SK-N-SH (cell line): ENCODE results near the gene ZNF689. TPM values are rescaled to one million over a fixed set of nuclear protein-coding genes. Genes with fewer than 3 reads are reported as not detected.

Experiments
- CTCF ChIA-PET: fragments of 300-600, 350-600 bp; formaldehyde crosslinking; extraction: SDS; loops from one replicate; lab custom pipeline; 2021; lab: Yijun Ruan, JAX
- POLR2A ChIA-PET: fragments of 350-600 bp; sonication (Branson Sonifier 250); formaldehyde crosslinking; extraction: SDS; loops from one replicate; lab custom pipeline; 2020; ENCODE audit warnings: antibody characterized with exemption, inconsistent platforms; lab: Yijun Ruan, JAX
- DNase-seq: peaks from one replicate; pipeline ENCODE4 v3.0.0; 2012
- H2AFZ ChIP-seq: fragments of 200-600 bp; sonication (generic); 2 replicates; pipeline ENCODE4 v1.8.1; 2016; ENCODE audit warnings: antibody characterized with exemption, mild to moderate bottlenecking, low read depth
- H3F3A ChIP-seq: fragments of 200-600 bp; sonication (generic); replicated peaks from 2 replicates; pipeline ENCODE3; 2016; ENCODE audit warnings: antibody characterized with exemption, mild to moderate bottlenecking; ENCODE audit not compliant: insufficient read depth
- H3K27ac ChIP-seq, 2 experiments: fragments of 200-500 bp in 1 of 2; fragments of 200-600 bp in 1 of 2; sonication (Bioruptor generic) in 1 of 2; sonication (generic), shearing (Covaris generic) in 1 of 2; 2 replicates each; pipeline versions ENCODE4 v1.5.1 to v1.6.1; 2014 to 2016; ENCODE audit warnings: low read depth in 2 of 2, inconsistent platforms in 1 of 2, low read length in 1 of 2, mild to moderate bottlenecking in 1 of 2, mixed read lengths in 1 of 2
- H3K27me3 ChIP-seq: fragments of 200-600 bp; sonication (generic), shearing (Covaris generic); 2 replicates; pipeline ENCODE4 v1.6.1; 2016; ENCODE audit warnings: mixed run types; ENCODE audit not compliant: insufficient read depth
- H3K36me3 ChIP-seq, 2 experiments: fragments of 200-500 bp in 1 of 2; fragments of 200-600 bp in 1 of 2; sonication (Bioruptor generic) in 1 of 2; sonication (generic) in 1 of 2; replicated peaks in 1 of 2; 2 replicates each; pipeline versions ENCODE3 to v1.5.1; 2014 to 2016; ENCODE audit warnings: low read length in 1 of 2, mild to moderate bottlenecking in 1 of 2; ENCODE audit not compliant: insufficient read depth in 2 of 2, control insufficient read depth in 1 of 2
- H3K4me1 ChIP-seq, 2 experiments: fragments of 200-500 bp in 1 of 2; fragments of 200-600 bp in 1 of 2; sonication (Bioruptor generic) in 1 of 2; sonication (generic), shearing (Covaris generic) in 1 of 2; 2 replicates each; pipeline versions ENCODE4 v1.5.1 to v1.6.1; 2014 to 2016; ENCODE audit warnings: low read depth in 1 of 2, low read length in 1 of 2, mixed run types in 1 of 2; ENCODE audit not compliant: insufficient read depth in 2 of 2, control insufficient read depth in 1 of 2
- H3K4me2 ChIP-seq: fragments of 200-600 bp; sonication (generic), shearing (Covaris generic); 2 replicates; pipeline ENCODE4 v1.6.1; 2017; ENCODE audit warnings: mixed run types
- H3K4me3 ChIP-seq, 2 experiments: fragments of 200-500 bp in 1 of 2; fragments of 200-600 bp in 1 of 2; sonication (Bioruptor generic) in 1 of 2; sonication (generic), shearing (Covaris generic) in 1 of 2; 2 replicates each; pipeline versions ENCODE4 v1.5.1 to v1.8.1; 2014 to 2016; ENCODE audit warnings: low read depth in 2 of 2, inconsistent platforms in 1 of 2, low read length in 1 of 2, mild to moderate bottlenecking in 1 of 2, mixed read lengths in 1 of 2, moderate library complexity in 1 of 2
- H3K79me2 ChIP-seq: fragments of 200-600 bp; sonication (generic); 2 replicates; pipeline ENCODE4 v1.8.1; 2017; ENCODE audit warnings: mild to moderate bottlenecking; ENCODE audit not compliant: insufficient read depth
- H3K9ac ChIP-seq: fragments of 200-600 bp; sonication (generic); 2 replicates; pipeline ENCODE4 v1.6.1; 2017; ENCODE audit warnings: mixed run types
- H3K9me2 ChIP-seq: fragments of 200-600 bp; sonication (generic); 2 replicates; pipeline ENCODE4 v1.6.1; 2017; ENCODE audit warnings: mixed run types
- H3K9me3 ChIP-seq: fragments of 200-600 bp; sonication (generic); 2 replicates; pipeline ENCODE4 v1.6.1; 2017; ENCODE audit warnings: mixed run types, mild to moderate bottlenecking, moderate library complexity
- H4K20me1 ChIP-seq: fragments of 200-600 bp; sonication (generic); 2 replicates; pipeline ENCODE4 v1.6.1; 2017; ENCODE audit warnings: mild to moderate bottlenecking, mixed run types; ENCODE audit not compliant: insufficient read depth
- EP300 ChIP-seq, 2 experiments: IDR thresholded peaks; 2 replicates each; pipeline versions ENCODE4 v1.4.0 to v1.6.1; 2012; ENCODE audit warnings: borderline replicate concordance in 1 of 2, low read depth in 1 of 2, low read length in 1 of 2
- FOSL2 ChIP-seq: IDR thresholded peaks from 2 replicates; pipeline ENCODE4 v1.4.0; 2012; ENCODE audit warnings: low read depth, mild to moderate bottlenecking, moderate library complexity, borderline replicate concordance
- FOXM1 ChIP-seq: IDR thresholded peaks from 2 replicates; pipeline ENCODE4 v1.4.0; 2012; ENCODE audit warnings: low read depth, mild to moderate bottlenecking
- NFIC ChIP-seq: IDR thresholded peaks from 2 replicates; pipeline ENCODE4 v1.4.0; 2012; ENCODE audit warnings: borderline replicate concordance
- PBX3 ChIP-seq: IDR thresholded peaks from 2 replicates; pipeline ENCODE4; 2012
- POLR2AphosphoS5 ChIP-seq: IDR thresholded peaks from 2 replicates; pipeline ENCODE4 v1.6.1; 2012; ENCODE audit warnings: low read depth, low read length
- RXRA ChIP-seq: IDR thresholded peaks from 2 replicates; pipeline ENCODE4 v1.4.0; 2012; ENCODE audit warnings: low read depth, mild to moderate bottlenecking, borderline replicate concordance
- SIN3A ChIP-seq: IDR thresholded peaks from 2 replicates; pipeline ENCODE4 v1.6.1; 2012; ENCODE audit warnings: low read depth, mild to moderate bottlenecking, low read length, moderate library complexity, borderline replicate concordance
- USF1 ChIP-seq: IDR thresholded peaks from 2 replicates; pipeline ENCODE4 v1.4.0; 2012; ENCODE audit warnings: low read depth, borderline replicate concordance
- USF2 ChIP-seq: fragments of 150-350 bp; IDR thresholded peaks from 2 replicates; pipeline ENCODE4 v1.6.1; 2017; ENCODE audit warnings: antibody characterized with exemption, low read length, low read depth, borderline replicate concordance
- ZBTB33 ChIP-seq: IDR thresholded peaks from 2 replicates; pipeline ENCODE4 v1.4.0; 2012; ENCODE audit warnings: low read depth, borderline replicate concordance
- WGBS: methylation state at CpG from one replicate; pipeline ENCODE4 v1.1.6; 2017; ENCODE audit warnings: low lambda C conversion rate; 5-methylcytosine and 5-hydroxymethylcytosine counted together
- polyA plus RNA-seq, 3 experiments: library from polyadenylated mRNA; depleted of rRNA; stranded (reverse); fragments of >200 nt; gene quantifications; 2 replicates each; pipeline ENCODE4 v1.2.3, GENCODE V29; 2012

The ZNF689 gene
- polyA plus RNA-seq, 1 of the 3 experiments (the other 2 are of a cell fraction), result 2.9 TPM

- no peak for TF ChIP-seq USF1
- TF ChIP-seq USF2, result no peak
- TF ChIP-seq ZBTB33, result no peak
- TF ChIP-seq FOXM1, result no peak
- peak; percentile 46 for TF ChIP-seq PBX3
- no peak for TF ChIP-seq EP300 (IDR thresholded peaks at IDR 0.05; ENCODE audit: borderline replicate concordance in 1 of 2, low read depth in 1 of 2, low read length in 1 of 2)
Measured at GRCh38 chr16:30657866-30658730, 47.9 kb upstream of the ZNF689 start, which contains the start of gene FBRS (continued).

GRCh38 chr16:30656974-30657865 lies 47.0 kb upstream of the ZNF689 start:
- H2AFZ ChIP-seq, result peak overlapping the region; percentile 33
- TF ChIP-seq FOSL2 (no peak), NFIC (peak; percentile 45; the same call in 1 of the 2 replicates), SIN3A (peak; percentile 17; the same call in 1 of the 2 replicates), RXRA (no peak), POLR2AphosphoS5 (0 out of 2 replicates have a peak, but pooled peaks have one; percentile 55)
- TF ChIP-seq, all 33 proteins: peak for 3
- 41% methylated on average over 19 of the region's 32 CpGs for WGBS
- Histone ChIP-seq H3K4me3 (peak overlapping the region; percentile 52 to 57), H3K27ac (peak overlapping the region; percentile 76 to 95), H3K4me2 (peak overlapping the region; percentile 83), H3K79me2 (peaks cover 40% of the 10 kb centered on the region), H4K20me1 (peaks cover 17% of the 10 kb centered on the region; the same call in 1 of the 2 replicates), H3K4me1 (peaks cover 12 to 32% of the 10 kb centered on the region in 2 experiments), H3K9me3 (no peaks in the 10 kb centered on the region), H3K9ac (peak overlapping the region; percentile 49; the same call in 1 of the 2 replicates), H3K27me3 (no peaks in the 10 kb centered on the region), H3F3A (peaks cover 18% of the 10 kb centered on the region), H3K36me3 (peaks cover 38 to 43% of the 10 kb centered on the region in 2 experiments), H3K9me2 (no peaks in the 10 kb centered on the region)
- POLR2A ChIA-PET, result no interaction called here
- DNase-seq, result no peak
- CTCF ChIA-PET, result interaction anchor here (1.0 to 1.4 kb wide), 5 partner anchors 19 to 210 kb away, joined by 3 to 5 read pairs (median 4); no protein-coding TSS in a partner anchor
